HG03378 (cell line): Measurements from ENCODE around the gene ELL2.

Source experiments
- ATAC-seq: cut with Tn5 transposase; IDR thresholded peaks from one replicate; pipeline ENCODE4 v1.9.1; 2021; ENCODE audit warnings: mild to moderate bottlenecking, moderate library complexity; ENCODE audit not compliant: unreplicated experiment

Gene ELL2

GRCh38 chr5:95961617-95962474 lies at the start of gene ELL2:
ELL2 (minus strand) TSS chr5:95961851; CDS start chr5:95961721, 130 bp downstream.
- ATAC-seq, result peak; percentile 91

GRCh38 chr5:96008987-96009647 lies 47.5 kb upstream of the ELL2 start:
- ATAC-seq, result no peak

- no peak for ATAC-seq
These were observed 46.8 kb upstream of the ELL2 start for GRCh38 chr5:96008487-96008886.

- no peak for ATAC-seq
These were observed 45.4 kb upstream of the ELL2 start for GRCh38 chr5:96007051-96007450.

GRCh38 chr5:96006291-96006690 lies 44.6 kb upstream of the ELL2 start:
- ATAC-seq, result no peak

- no peak for ATAC-seq
These were observed 43.1 kb upstream of the ELL2 start for GRCh38 chr5:96004754-96005153.

GRCh38 chr5:96004087-96004486 lies 42.4 kb upstream of the ELL2 start:
- ATAC-seq, result no peak

- no peak for ATAC-seq
These were observed 39.6 kb upstream of the ELL2 start for GRCh38 chr5:96001262-96001661.

GRCh38 chr5:96000308-96000707 lies 38.7 kb upstream of the ELL2 start:
- no peak for ATAC-seq

- ATAC-seq, result no peak
These were observed 35.5 kb upstream of the ELL2 start for GRCh38 chr5:95996904-95997723.

GRCh38 chr5:95995962-95996489 lies 34.4 kb upstream of the ELL2 start:
- no peak for ATAC-seq

GRCh38 chr5:95993776-95994175 lies 32.1 kb upstream of the ELL2 start:
- no peak for ATAC-seq

GRCh38 chr5:95993266-95993665 lies 31.6 kb upstream of the ELL2 start:
- no peak for ATAC-seq

GRCh38 chr5:95989283-95990048 lies 27.8 kb upstream of the ELL2 start:
- no peak for ATAC-seq

GRCh38 chr5:95988877-95989276 lies 27.2 kb upstream of the ELL2 start:
- no peak for ATAC-seq

GRCh38 chr5:95988094-95988493 lies 26.4 kb upstream of the ELL2 start:
- ATAC-seq, result no peak

- ATAC-seq, result no peak
These were observed 25.4 kb upstream of the ELL2 start for GRCh38 chr5:95986937-95987520.

- no peak for ATAC-seq
These were observed 24.4 kb upstream of the ELL2 start for GRCh38 chr5:95986001-95986400.

GRCh38 chr5:95985249-95985648 lies 23.6 kb upstream of the ELL2 start:
- no peak for ATAC-seq

GRCh38 chr5:95984287-95984938 lies 22.8 kb upstream of the ELL2 start:
- no peak for ATAC-seq
